ENCODE results near the gene HLA-DMB.

The HLA-DMB gene

GRCh38 chr6:32885698-32886286 is 55.0 kb downstream of the HLA-DMB start:
- Histone ChIP-seq H3K4me3 (replicated peaks; ENCODE audit: insufficient read depth, low read length) (no peak overlapping the region), H3K27ac (replicated peaks) (no peak overlapping the region), H3K27me3 (ENCODE audit: insufficient read depth, poor library complexity, severe bottlenecking) (no peaks in the 10 kb centered on the region)
- TF ChIP-seq GABPA (IDR thresholded peaks at IDR 0.05; ENCODE audit: low read depth) (no peak), REST (IDR thresholded peaks at IDR 0.05; ENCODE audit: insufficient replicate concordance, low read depth) (no peak), POLR2AphosphoS5 (IDR thresholded peaks at IDR 0.05; ENCODE audit: low read depth) (no peak)
- TF ChIP-seq, protein P1, sequence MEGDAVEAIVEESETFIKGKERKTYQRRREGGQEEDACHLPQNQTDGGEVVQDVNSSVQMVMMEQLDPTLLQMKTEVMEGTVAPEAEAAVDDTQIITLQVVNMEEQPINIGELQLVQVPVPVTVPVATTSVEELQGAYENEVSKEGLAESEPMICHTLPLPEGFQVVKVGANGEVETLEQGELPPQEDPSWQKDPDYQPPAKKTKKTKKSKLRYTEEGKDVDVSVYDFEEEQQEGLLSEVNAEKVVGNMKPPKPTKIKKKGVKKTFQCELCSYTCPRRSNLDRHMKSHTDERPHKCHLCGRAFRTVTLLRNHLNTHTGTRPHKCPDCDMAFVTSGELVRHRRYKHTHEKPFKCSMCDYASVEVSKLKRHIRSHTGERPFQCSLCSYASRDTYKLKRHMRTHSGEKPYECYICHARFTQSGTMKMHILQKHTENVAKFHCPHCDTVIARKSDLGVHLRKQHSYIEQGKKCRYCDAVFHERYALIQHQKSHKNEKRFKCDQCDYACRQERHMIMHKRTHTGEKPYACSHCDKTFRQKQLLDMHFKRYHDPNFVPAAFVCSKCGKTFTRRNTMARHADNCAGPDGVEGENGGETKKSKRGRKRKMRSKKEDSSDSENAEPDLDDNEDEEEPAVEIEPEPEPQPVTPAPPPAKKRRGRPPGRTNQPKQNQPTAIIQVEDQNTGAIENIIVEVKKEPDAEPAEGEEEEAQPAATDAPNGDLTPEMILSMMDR (IDR thresholded peaks at IDR 0.05; ENCODE audit: insufficient read depth, low read length), result no peak
- no peak for DNase-seq (ENCODE audit: low read depth in 1 of 2, low spot score in 1 of 2)
